ENCODE data around the gene KCNJ5.

Gene KCNJ5

DNA sequence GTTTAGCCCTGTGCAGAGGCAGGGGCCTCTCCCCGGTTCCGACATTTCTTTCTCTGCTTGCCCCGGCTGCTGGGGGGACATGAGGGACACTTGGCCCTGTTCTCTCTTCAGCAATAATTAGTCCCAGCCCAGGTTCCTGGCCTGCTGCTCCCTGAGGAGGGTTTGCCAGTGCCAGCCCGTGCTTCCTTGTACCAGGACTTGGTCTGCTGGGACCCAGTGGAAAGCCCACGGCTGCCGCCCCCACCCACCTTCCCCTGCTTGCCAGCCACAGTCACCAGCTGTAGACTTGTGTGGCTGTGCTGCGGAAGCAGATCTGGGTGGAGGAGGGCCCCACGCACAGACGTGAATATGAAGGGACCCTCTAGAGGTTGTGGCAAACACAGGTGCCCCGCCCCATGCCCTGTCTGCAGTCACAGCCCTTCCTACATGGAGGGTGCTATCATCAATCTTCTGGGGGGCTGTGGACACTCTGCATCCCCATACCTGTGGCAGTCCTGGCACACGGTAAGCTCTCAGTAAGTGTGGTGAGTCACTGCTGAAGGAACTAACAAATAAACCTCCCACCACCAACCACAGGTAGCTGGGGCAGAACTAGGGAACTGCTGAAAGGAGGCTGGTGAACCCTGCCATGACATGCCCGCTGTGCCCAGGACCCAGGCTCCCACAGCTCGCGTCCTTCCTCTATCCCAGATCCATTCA is 50.6 kb downstream of the KCNJ5 start:
- no peaks in the 10 kb centered on the region for H3K4me1 ChIP-seq (ENCODE audit: low read length)
- 0 out of 2 replicates have a peak, but pooled peaks cover 3% of the 10 kb centered on the region for H3K27me3 ChIP-seq (ENCODE audit: low read depth, low read length)
- no peaks in the 10 kb centered on the region for H4K20me1 ChIP-seq (ENCODE audit: insufficient read depth, low read length)
- no peak overlapping the region for H3K27ac ChIP-seq (ENCODE audit: low read length)
- H3K9ac ChIP-seq (ENCODE audit: low read length) = no peak overlapping the region
- no peak for TF ChIP-seq EZH2phosphoT487 (IDR thresholded peaks at IDR 0.05; ENCODE audit: low read depth)
- TF ChIP-seq, protein P1, sequence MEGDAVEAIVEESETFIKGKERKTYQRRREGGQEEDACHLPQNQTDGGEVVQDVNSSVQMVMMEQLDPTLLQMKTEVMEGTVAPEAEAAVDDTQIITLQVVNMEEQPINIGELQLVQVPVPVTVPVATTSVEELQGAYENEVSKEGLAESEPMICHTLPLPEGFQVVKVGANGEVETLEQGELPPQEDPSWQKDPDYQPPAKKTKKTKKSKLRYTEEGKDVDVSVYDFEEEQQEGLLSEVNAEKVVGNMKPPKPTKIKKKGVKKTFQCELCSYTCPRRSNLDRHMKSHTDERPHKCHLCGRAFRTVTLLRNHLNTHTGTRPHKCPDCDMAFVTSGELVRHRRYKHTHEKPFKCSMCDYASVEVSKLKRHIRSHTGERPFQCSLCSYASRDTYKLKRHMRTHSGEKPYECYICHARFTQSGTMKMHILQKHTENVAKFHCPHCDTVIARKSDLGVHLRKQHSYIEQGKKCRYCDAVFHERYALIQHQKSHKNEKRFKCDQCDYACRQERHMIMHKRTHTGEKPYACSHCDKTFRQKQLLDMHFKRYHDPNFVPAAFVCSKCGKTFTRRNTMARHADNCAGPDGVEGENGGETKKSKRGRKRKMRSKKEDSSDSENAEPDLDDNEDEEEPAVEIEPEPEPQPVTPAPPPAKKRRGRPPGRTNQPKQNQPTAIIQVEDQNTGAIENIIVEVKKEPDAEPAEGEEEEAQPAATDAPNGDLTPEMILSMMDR (IDR thresholded peaks at IDR 0.05; ENCODE audit: low read depth, low read length) = no peak
- H3K36me3 ChIP-seq (replicated peaks; ENCODE audit: low read depth, low read length) = no peaks in the 10 kb centered on the region
- H2AFZ ChIP-seq (ENCODE audit: low read depth, low read length) = no peak overlapping the region
- no peak overlapping the region for H3K4me2 ChIP-seq (ENCODE audit: low read length)
- no peaks in the 10 kb centered on the region for H3K79me2 ChIP-seq (ENCODE audit: low read length)
- H3K9me3 ChIP-seq (ENCODE audit: insufficient read depth, low read length) = no peaks in the 10 kb centered on the region
- H3K4me3 ChIP-seq (ENCODE audit: low read length) = no peak overlapping the region

DNA sequence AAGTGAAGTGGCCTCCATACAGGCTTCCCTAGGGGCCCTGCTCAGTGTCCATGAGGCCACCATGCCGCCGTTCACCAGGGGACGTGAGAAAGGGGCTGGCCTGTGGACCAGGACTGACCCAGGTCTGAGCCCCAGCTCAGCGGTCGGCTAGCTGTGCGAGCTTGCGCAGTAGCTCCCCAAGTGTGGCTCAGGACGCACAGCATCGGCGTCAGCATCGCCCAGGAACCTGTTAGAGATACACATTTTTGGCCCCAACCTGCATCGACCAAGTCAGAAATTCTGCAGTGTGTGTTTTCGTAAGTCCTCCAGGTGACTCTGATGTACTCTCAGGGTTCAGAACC is 51.1 kb downstream of the KCNJ5 start:
- Histone ChIP-seq H3K4me3 (ENCODE audit: low read length) (no peak overlapping the region), H3K36me3 (replicated peaks; ENCODE audit: low read depth, low read length) (no peaks in the 10 kb centered on the region), H4K20me1 (ENCODE audit: insufficient read depth, low read length) (no peaks in the 10 kb centered on the region), H2AFZ (ENCODE audit: low read depth, low read length) (no peak overlapping the region), H3K9me3 (ENCODE audit: insufficient read depth, low read length) (no peaks in the 10 kb centered on the region), H3K27ac (ENCODE audit: low read length) (no peak overlapping the region), H3K27me3 (ENCODE audit: low read depth, low read length) (0 out of 2 replicates have a peak, but pooled peaks cover 3% of the 10 kb centered on the region), H3K9ac (ENCODE audit: low read length) (no peak overlapping the region), H3K4me1 (ENCODE audit: low read length) (no peaks in the 10 kb centered on the region), H3K79me2 (ENCODE audit: low read length) (no peaks in the 10 kb centered on the region), H3K4me2 (ENCODE audit: low read length) (no peak overlapping the region)
- TF ChIP-seq, protein P1 (IDR thresholded peaks at IDR 0.05; ENCODE audit: low read depth, low read length) = no peak
- no peak for TF ChIP-seq EZH2phosphoT487 (IDR thresholded peaks at IDR 0.05; ENCODE audit: low read depth)

DNA sequence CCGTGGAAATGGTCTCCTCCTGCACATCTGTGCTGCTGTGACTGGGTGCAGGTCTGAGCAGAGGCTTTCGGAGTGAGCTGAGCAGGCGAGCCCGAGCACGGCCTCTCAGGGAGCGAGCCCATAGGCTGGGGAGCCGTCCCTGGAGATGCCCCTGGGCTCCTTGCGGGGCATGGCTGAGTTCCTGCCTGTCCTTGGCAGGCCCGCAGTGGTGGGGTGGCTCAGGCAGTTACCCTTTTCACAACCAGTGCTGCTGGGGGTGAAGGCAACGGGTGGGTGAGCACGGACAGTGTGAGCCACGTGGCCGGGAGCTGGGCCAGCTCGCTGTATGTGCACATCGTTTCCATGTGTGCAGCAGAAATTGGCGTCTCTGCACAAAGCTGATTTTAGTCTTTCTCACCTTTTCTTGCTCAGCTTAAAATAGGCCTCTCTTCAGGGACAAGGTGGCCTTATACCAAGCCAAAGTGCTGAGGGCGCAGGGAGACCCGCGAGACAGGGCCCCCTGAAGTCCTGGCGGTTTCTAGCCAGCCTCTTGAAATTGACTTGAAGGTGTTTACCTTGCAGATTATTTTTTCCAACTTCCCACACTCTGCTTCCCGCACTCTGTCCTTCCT is 51.8 kb downstream of the KCNJ5 start, which contains the start of gene TP53AIP1:
Gene TP53AIP1 (minus strand): TSS at position 55 of the 611 bp plus-strand sequence. CDS start 5,053 bp downstream, outside the sequence.
- H3K27me3 ChIP-seq (ENCODE audit: low read depth, low read length) = 0 out of 2 replicates have a peak, but pooled peaks cover 3% of the 10 kb centered on the region
- no peaks in the 10 kb centered on the region for H3K79me2 ChIP-seq (ENCODE audit: low read length)
- no peak within 1 kb of the TSS for H3K27ac ChIP-seq (ENCODE audit: low read length)
- no peak within 1 kb of the TSS for H3K4me3 ChIP-seq (ENCODE audit: low read length)
- TF ChIP-seq EZH2phosphoT487 (IDR thresholded peaks at IDR 0.05; ENCODE audit: low read depth) = no peak
- TF ChIP-seq, protein P1 (IDR thresholded peaks at IDR 0.05; ENCODE audit: low read depth, low read length) = no peak
- H4K20me1 ChIP-seq (ENCODE audit: insufficient read depth, low read length) = no peaks in the 10 kb centered on the region
- no peaks in the 10 kb centered on the region for H3K36me3 ChIP-seq (replicated peaks; ENCODE audit: low read depth, low read length)
- no peak within 1 kb of the TSS for H2AFZ ChIP-seq (ENCODE audit: low read depth, low read length)
- H3K4me2 ChIP-seq (ENCODE audit: low read length) = no peak within 1 kb of the TSS
- H3K9me3 ChIP-seq (ENCODE audit: insufficient read depth, low read length) = no peaks in the 10 kb centered on the region
- H3K9ac ChIP-seq (ENCODE audit: low read length) = no peak within 1 kb of the TSS
- H3K4me1 ChIP-seq (ENCODE audit: low read length) = no peaks in the 10 kb centered on the region

DNA sequence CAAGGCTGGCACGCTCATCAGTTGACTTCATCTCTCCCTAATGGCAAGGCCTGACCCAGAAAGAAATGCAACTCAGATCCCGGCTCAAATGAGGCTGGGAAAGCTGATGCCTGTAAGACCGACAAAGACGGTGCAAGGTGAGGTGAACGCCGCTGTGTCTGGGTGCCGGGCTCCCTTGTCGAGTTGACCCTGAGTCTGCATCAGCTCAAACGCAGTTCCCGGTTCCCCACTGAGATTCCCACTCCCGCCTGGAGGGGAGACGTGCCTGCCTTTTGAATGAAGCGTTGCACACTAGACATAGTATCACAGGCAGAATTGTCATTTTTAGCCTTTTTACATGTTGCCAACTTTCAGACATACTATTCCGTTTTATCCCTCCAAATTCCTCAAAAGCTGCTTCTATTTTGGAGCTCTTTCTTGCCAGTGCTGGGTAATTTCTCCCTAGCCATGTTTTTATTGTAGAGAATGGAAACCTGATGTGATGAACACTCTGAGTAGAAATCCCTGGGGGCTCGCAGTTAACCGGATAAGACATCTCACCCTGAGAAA is 52.3 kb downstream of the KCNJ5 start:
- Histone ChIP-seq H2AFZ (ENCODE audit: low read depth, low read length) (no peak overlapping the region), H3K36me3 (replicated peaks; ENCODE audit: low read depth, low read length) (no peaks in the 10 kb centered on the region), H3K27me3 (ENCODE audit: low read depth, low read length) (peaks cover 5% of the 10 kb centered on the region; the same call in 1 of the 2 replicates), H3K9me3 (ENCODE audit: insufficient read depth, low read length) (no peaks in the 10 kb centered on the region), H4K20me1 (ENCODE audit: insufficient read depth, low read length) (no peaks in the 10 kb centered on the region), H3K27ac (ENCODE audit: low read length) (no peak overlapping the region), H3K4me3 (ENCODE audit: low read length) (no peak overlapping the region), H3K4me2 (ENCODE audit: low read length) (no peak overlapping the region), H3K4me1 (ENCODE audit: low read length) (no peaks in the 10 kb centered on the region), H3K79me2 (ENCODE audit: low read length) (no peaks in the 10 kb centered on the region), H3K9ac (ENCODE audit: low read length) (no peak overlapping the region)
- TF ChIP-seq, protein P1 (IDR thresholded peaks at IDR 0.05; ENCODE audit: low read depth, low read length) = no peak
- no peak for TF ChIP-seq EZH2phosphoT487 (IDR thresholded peaks at IDR 0.05; ENCODE audit: low read depth)
